Measurements from ENCODE around the gene ST3GAL5. TPM values are rescaled to one million over a fixed set of nuclear protein-coding genes. Genes with fewer than 3 reads are reported as not detected.

Gene ST3GAL5
- total RNA-seq, 1 experiment from 2014 or later = 25.3 TPM

- BruUV-seq (replicated peaks) = no TSS peak
- Histone ChIP-seq H3K9me3 (ENCODE audit: low read depth, low read length, poor library complexity, severe bottlenecking) (no peaks in the 10 kb centered on the region), H3K27me3 (replicated peaks; ENCODE audit: insufficient read depth, low read depth, low read length, poor library complexity) (no peaks in the 10 kb centered on the region), H3K4me1 (ENCODE audit: insufficient read depth, low read length, poor library complexity, severe bottlenecking) (peaks cover 10% of the 10 kb centered on the region), H3K36me3 (ENCODE audit: insufficient read depth, low read length, poor library complexity, severe bottlenecking) (no peaks in the 10 kb centered on the region), H3K27ac (ENCODE audit: low read depth, low read length, poor library complexity, severe bottlenecking) (peak overlapping the region; percentile 21), H3K4me3 (ENCODE audit: low read depth, low read length, poor library complexity, severe bottlenecking) (no peak overlapping the region)
- intact Hi-C loops (cut with micrococcal nuclease; ENCODE audit: unreplicated experiment) = no loop called here
- CTCF ChIA-PET = no interaction called here
- POLR2A ChIA-PET (ENCODE audit: low non-redundant PET) = no interaction called here
- TF ChIP-seq EZH2 (IDR thresholded peaks at IDR 0.05; ENCODE audit: borderline replicate concordance, low read depth, low read length, poor library complexity, severe bottlenecking) = no peak
- TF ChIP-seq, protein P1, sequence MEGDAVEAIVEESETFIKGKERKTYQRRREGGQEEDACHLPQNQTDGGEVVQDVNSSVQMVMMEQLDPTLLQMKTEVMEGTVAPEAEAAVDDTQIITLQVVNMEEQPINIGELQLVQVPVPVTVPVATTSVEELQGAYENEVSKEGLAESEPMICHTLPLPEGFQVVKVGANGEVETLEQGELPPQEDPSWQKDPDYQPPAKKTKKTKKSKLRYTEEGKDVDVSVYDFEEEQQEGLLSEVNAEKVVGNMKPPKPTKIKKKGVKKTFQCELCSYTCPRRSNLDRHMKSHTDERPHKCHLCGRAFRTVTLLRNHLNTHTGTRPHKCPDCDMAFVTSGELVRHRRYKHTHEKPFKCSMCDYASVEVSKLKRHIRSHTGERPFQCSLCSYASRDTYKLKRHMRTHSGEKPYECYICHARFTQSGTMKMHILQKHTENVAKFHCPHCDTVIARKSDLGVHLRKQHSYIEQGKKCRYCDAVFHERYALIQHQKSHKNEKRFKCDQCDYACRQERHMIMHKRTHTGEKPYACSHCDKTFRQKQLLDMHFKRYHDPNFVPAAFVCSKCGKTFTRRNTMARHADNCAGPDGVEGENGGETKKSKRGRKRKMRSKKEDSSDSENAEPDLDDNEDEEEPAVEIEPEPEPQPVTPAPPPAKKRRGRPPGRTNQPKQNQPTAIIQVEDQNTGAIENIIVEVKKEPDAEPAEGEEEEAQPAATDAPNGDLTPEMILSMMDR (conservative IDR thresholded peaks at IDR 0.05; ENCODE audit: low read depth, low read length) = no peak
- peak; percentile 64 for DNase-seq (ENCODE audit: low spot score)
These were observed 23.3 kb upstream of the ST3GAL5 start for GRCh38 chr2:85911814-85912692.

DNA sequence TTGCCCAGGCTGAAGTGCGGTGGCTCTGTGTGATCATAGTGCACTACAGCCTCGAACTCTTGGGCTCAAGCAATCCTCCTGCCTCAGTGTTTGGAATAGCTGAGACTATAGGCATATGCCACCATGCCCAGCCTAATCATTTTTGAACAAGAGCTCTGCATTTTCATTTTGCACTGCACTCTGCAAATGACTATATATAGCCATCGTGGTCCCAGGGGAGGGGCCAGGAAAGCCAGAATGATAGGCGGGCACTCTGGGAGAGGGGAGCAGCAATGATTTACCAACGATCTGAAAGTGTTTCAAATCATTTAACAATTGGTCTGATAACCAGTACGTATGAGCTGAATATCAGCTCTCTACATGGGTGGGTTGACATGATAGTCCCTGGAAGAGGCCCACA is 22.3 kb upstream of the ST3GAL5 start:
- DNase-seq (ENCODE audit: low spot score) = peak; percentile 26
- Histone ChIP-seq H3K4me1 (ENCODE audit: insufficient read depth, low read length, poor library complexity, severe bottlenecking) (peaks cover 10% of the 10 kb centered on the region), H3K9me3 (ENCODE audit: low read depth, low read length, poor library complexity, severe bottlenecking) (no peaks in the 10 kb centered on the region), H3K27me3 (replicated peaks; ENCODE audit: insufficient read depth, low read depth, low read length, poor library complexity) (no peaks in the 10 kb centered on the region), H3K27ac (ENCODE audit: low read depth, low read length, poor library complexity, severe bottlenecking) (no peak overlapping the region), H3K4me3 (ENCODE audit: low read depth, low read length, poor library complexity, severe bottlenecking) (no peak overlapping the region), H3K36me3 (ENCODE audit: insufficient read depth, low read length, poor library complexity, severe bottlenecking) (no peaks in the 10 kb centered on the region)
- ChIA-PET POLR2A (ENCODE audit: low non-redundant PET) (interaction anchor here (0.6 kb wide), 1 partner anchor 234 kb away, joined by 11 read pairs; no protein-coding TSS in a partner anchor), CTCF (interaction anchor here (0.6 kb wide), 1 partner anchor 15 kb away, joined by 9 read pairs; no protein-coding TSS in a partner anchor)
- no peak for TF ChIP-seq EZH2 (IDR thresholded peaks at IDR 0.05; ENCODE audit: borderline replicate concordance, low read depth, low read length, poor library complexity, severe bottlenecking)
- TF ChIP-seq, protein P1 (conservative IDR thresholded peaks at IDR 0.05; ENCODE audit: low read depth, low read length) = no peak
- intact Hi-C loops (cut with micrococcal nuclease; ENCODE audit: unreplicated experiment) = no loop called here
- no TSS peak for BruUV-seq (replicated peaks)

GRCh38 chr2:85909005-85909404 is 20.2 kb upstream of the ST3GAL5 start:
- intact Hi-C loops (cut with micrococcal nuclease; ENCODE audit: unreplicated experiment) = no loop called here
- TF ChIP-seq, protein P1 (conservative IDR thresholded peaks at IDR 0.05; ENCODE audit: low read depth, low read length) = no peak
- TF ChIP-seq EZH2 (IDR thresholded peaks at IDR 0.05; ENCODE audit: borderline replicate concordance, low read depth, low read length, poor library complexity, severe bottlenecking) = no peak
- Histone ChIP-seq H3K9me3 (ENCODE audit: low read depth, low read length, poor library complexity, severe bottlenecking) (no peaks in the 10 kb centered on the region), H3K4me3 (ENCODE audit: low read depth, low read length, poor library complexity, severe bottlenecking) (no peak overlapping the region), H3K27ac (ENCODE audit: low read depth, low read length, poor library complexity, severe bottlenecking) (no peak overlapping the region), H3K36me3 (ENCODE audit: insufficient read depth, low read length, poor library complexity, severe bottlenecking) (no peaks in the 10 kb centered on the region), H3K27me3 (replicated peaks; ENCODE audit: insufficient read depth, low read depth, low read length, poor library complexity) (no peaks in the 10 kb centered on the region), H3K4me1 (ENCODE audit: insufficient read depth, low read length, poor library complexity, severe bottlenecking) (peaks cover 10% of the 10 kb centered on the region)
- POLR2A ChIA-PET (ENCODE audit: low non-redundant PET) = interaction anchor here (0.6 kb wide), 1 partner anchor 26 kb away, joined by 3 read pairs; no protein-coding TSS in a partner anchor
- DNase-seq (ENCODE audit: low spot score) = no peak
- CTCF ChIA-PET = no interaction called here
- BruUV-seq (replicated peaks) = no TSS peak

Measured in A673 (cell line).